OCI-LY1 (cell line): ENCODE results near the gene SPSB1.

Experiments used
- EZH2 ChIP-seq: fragments of 200-600 bp; sonication (generic), shearing (Covaris generic); IDR thresholded peaks from 2 replicates; pipeline ENCODE4 v1.8.0; 2017; ENCODE audit warnings: borderline replicate concordance, mixed run types, mild to moderate bottlenecking, antibody characterized with exemption, low read length, moderate library complexity, mixed read lengths
- TF ChIP-seq, protein P1 (sequence below): fragments of 200-600 bp; sonication (generic), shearing (Covaris generic); IDR thresholded peaks from 2 replicates; pipeline ENCODE4 v1.5.1; 2017; ENCODE audit warnings: mild to moderate bottlenecking, antibody characterized with exemption, low read length, moderate library complexity, mixed read lengths

DNA sequence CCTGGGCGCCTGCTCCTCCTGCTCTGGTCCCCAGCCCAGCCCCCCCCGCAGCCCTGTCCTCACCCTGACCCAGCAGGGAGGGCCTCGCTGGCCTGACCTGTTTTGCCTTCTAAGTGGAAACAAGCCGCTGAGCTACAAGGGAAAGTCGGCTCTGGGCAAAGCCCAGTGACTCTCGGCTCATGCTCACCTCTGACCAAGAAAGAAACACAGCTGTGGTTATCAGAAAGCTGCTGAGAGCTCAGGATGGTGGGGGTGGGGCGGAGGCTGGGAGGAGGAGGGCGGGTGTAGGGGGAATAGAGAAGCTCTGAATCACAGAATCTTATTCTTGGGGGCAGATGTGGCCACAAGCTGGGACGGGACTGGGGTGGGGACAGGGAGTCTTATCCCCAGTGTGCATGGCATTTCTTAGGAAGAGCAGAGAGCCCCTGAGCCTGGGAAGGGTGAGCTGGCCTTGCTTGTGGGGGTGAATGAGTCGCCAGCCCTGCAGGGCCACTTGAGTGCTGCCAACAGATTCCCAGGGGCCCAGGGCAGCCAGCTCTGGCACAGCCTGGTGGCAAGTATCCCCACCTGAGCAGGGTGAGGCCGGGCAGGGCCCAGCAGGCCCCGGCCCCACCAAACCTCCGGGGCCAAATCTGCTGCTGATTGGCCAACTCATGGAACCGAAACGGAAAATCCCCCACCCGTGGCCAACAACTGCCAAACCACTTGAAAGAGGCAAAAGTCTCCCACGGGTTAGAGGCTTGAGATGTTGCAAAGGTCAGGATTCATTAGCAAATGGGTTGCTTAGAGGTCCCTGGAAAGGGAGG is 120.6 kb downstream of the SPSB1 start:
- TF ChIP-seq, protein P1, sequence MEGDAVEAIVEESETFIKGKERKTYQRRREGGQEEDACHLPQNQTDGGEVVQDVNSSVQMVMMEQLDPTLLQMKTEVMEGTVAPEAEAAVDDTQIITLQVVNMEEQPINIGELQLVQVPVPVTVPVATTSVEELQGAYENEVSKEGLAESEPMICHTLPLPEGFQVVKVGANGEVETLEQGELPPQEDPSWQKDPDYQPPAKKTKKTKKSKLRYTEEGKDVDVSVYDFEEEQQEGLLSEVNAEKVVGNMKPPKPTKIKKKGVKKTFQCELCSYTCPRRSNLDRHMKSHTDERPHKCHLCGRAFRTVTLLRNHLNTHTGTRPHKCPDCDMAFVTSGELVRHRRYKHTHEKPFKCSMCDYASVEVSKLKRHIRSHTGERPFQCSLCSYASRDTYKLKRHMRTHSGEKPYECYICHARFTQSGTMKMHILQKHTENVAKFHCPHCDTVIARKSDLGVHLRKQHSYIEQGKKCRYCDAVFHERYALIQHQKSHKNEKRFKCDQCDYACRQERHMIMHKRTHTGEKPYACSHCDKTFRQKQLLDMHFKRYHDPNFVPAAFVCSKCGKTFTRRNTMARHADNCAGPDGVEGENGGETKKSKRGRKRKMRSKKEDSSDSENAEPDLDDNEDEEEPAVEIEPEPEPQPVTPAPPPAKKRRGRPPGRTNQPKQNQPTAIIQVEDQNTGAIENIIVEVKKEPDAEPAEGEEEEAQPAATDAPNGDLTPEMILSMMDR, result no peak
- TF ChIP-seq EZH2, result no peak
